Small intestine (tissue), 7 donors: ENCODE measurements around the gene ZBTB5. TPM values are rescaled to one million over a fixed set of nuclear protein-coding genes. Genes with fewer than 3 reads are reported as not detected.
A peak's percentile ranks its signal among the peaks of the same experiment; 100 is the strongest.
"Not testable (repeated sequence)": the region's sequence is repeated elsewhere in the genome, so short reads cannot be mapped to it uniquely, and the experiment has no call there.

Experiments
- DNase-seq, 2 donors: peaks; one replicate each; pipeline versions ENCODE4 v3.0.0 to v3.0.0-alpha.2; 2013
- FAIRE-seq: peaks from 2 replicates; lab custom pipeline; 2012; peaks lifted over from hg19 to GRCh38; lab: Jason Lieb, UNC
- H3K27ac ChIP-seq, 3 donors: one replicate each; pipeline ENCODE4 v1.5.1; 2013; ENCODE audit warnings: low read length in 2 of 3, mild to moderate bottlenecking in 2 of 3, control low read depth in 1 of 3, inconsistent platforms in 1 of 3, low read depth in 1 of 3, moderate library complexity in 1 of 3
- H3K27me3 ChIP-seq, 3 donors: one replicate each; pipeline ENCODE4 v1.6.1; 2013; ENCODE audit warnings: low read length in 3 of 3, inconsistent platforms in 1 of 3; ENCODE audit not compliant: control insufficient read depth in 3 of 3, insufficient read depth in 3 of 3
- H3K36me3 ChIP-seq, 3 donors: one replicate each; pipeline ENCODE4 v1.6.1; 2013; ENCODE audit warnings: low read length in 3 of 3, inconsistent platforms in 1 of 3, low read depth in 1 of 3, mild to moderate bottlenecking in 1 of 3, moderate library complexity in 1 of 3; ENCODE audit not compliant: control insufficient read depth in 3 of 3, insufficient read depth in 2 of 3
- H3K4me1 ChIP-seq, 3 donors: one replicate each; pipeline ENCODE4 v1.6.1; 2013; ENCODE audit warnings: low read length in 2 of 3, inconsistent platforms in 1 of 3, low read depth in 1 of 3, mild to moderate bottlenecking in 1 of 3, moderate library complexity in 1 of 3; ENCODE audit not compliant: control insufficient read depth in 3 of 3, insufficient read depth in 2 of 3
- H3K4me3 ChIP-seq, 3 donors: one replicate each; pipeline ENCODE4 v1.5.1; 2013; ENCODE audit warnings: low read length in 3 of 3, control low read depth in 1 of 3, inconsistent platforms in 1 of 3, low read depth in 1 of 3, mild to moderate bottlenecking in 1 of 3, moderate library complexity in 1 of 3
- H3K9me3 ChIP-seq, 2 donors: one replicate each; pipeline ENCODE4 v1.6.1; 2013; ENCODE audit warnings: low read depth in 1 of 2, low read length in 1 of 2; ENCODE audit not compliant: control insufficient read depth in 2 of 2, insufficient read depth in 1 of 2
- WGBS, 3 donors: extraction: QIAGEN DNeasy Blood & Tissue Kit; methylation state at CpG; one replicate each; pipeline ENCODE4 v1.1.7; 2013; 5-methylcytosine and 5-hydroxymethylcytosine counted together
- polyA plus RNA-seq, 4 donors: library from polyadenylated mRNA; stranded (reverse) in 3 of 4; unstranded in 1 of 4; fragments of 200-250 nt in 3 of 4; fragments of 120-200 nt in 1 of 4; gene quantifications; one replicate each; pipeline versions ENCODE4 v1.2.1 to v1.2.3, GENCODE V29; 2013
- donor health status: healthy with polysubstance abuse.
- donor health status: control.
- donor health status: control.
- donor health status: Bipolar disorder and iron deficiency.
- donor health status: healthy.

The ZBTB5 gene
- polyA plus RNA-seq, 4 donors = 5.8 to 15.8 (median 6.9) TPM

- no peaks in the 10 kb centered on the region for H3K27me3 ChIP-seq
- FAIRE-seq (no peak), DNase-seq (no peak)
- peaks cover 4 to 92% (median 22%) of the 10 kb centered on the region in 3 donors for H3K36me3 ChIP-seq
- H3K27ac ChIP-seq = no peak overlapping the region
- WGBS, 3 donors = 88 to 94% (median 91%) methylated on average over 17 of the region's 17 CpGs
- H3K4me3 ChIP-seq = no peak overlapping the region
- H3K4me1 ChIP-seq = peaks cover 0 to 15% (median 3%) of the 10 kb centered on the region in 3 donors
- H3K9me3 ChIP-seq = no peaks in the 10 kb centered on the region
These were observed 35.6 kb downstream of the ZBTB5 start for GRCh38 chr9:37429441-37430285.

GRCh38 chr9:37428345-37428744, 36.9 kb downstream of the ZBTB5 start:
- H3K4me3 ChIP-seq = no peak overlapping the region
- peaks cover 4 to 88% (median 12%) of the 10 kb centered on the region in 3 donors for H3K36me3 ChIP-seq
- no peak for FAIRE-seq
- DNase-seq = no peak
- no peak overlapping the region for H3K27ac ChIP-seq
- H3K27me3 ChIP-seq = no peaks in the 10 kb centered on the region
- WGBS, 3 donors = 94 to 98% (median 95%) methylated on average over 14 of the region's 14 CpGs
- H3K4me1 ChIP-seq = peaks cover 3 to 27% (median 10%) of the 10 kb centered on the region in 3 donors
- no peaks in the 10 kb centered on the region for H3K9me3 ChIP-seq

- H3K9me3 ChIP-seq = no peaks in the 10 kb centered on the region
- FAIRE-seq (no peak), DNase-seq (no peak)
- no peaks in the 10 kb centered on the region for H3K27me3 ChIP-seq
- 91 to 93% (median 92%) methylated on average over 6 of the region's 6 CpGs for WGBS, 3 donors
- H3K4me1 ChIP-seq = peaks cover 3 to 34% (median 12%) of the 10 kb centered on the region in 3 donors
- H3K4me3 ChIP-seq = no peak overlapping the region
- H3K36me3 ChIP-seq = peaks cover 4 to 75% (median 12%) of the 10 kb centered on the region in 3 donors
- no peak overlapping the region for H3K27ac ChIP-seq
These were observed 38.4 kb downstream of the ZBTB5 start for GRCh38 chr9:37426846-37427245.

GRCh38 chr9:37426431-37426830, 38.8 kb downstream of the ZBTB5 start:
- not testable (repeated sequence) for H3K4me3 ChIP-seq, H3K27me3 ChIP-seq, DNase-seq, H3K9me3 ChIP-seq, FAIRE-seq, H3K27ac ChIP-seq
- 93 to 95% (median 94%) methylated on average over 15 of the region's 15 CpGs for WGBS, 3 donors
- H3K36me3 ChIP-seq = peaks cover 4 to 72% (median 12%) of the 10 kb centered on the region in 3 donors
- H3K4me1 ChIP-seq = peaks cover 3 to 36% (median 13%) of the 10 kb centered on the region in 3 donors

DNA sequence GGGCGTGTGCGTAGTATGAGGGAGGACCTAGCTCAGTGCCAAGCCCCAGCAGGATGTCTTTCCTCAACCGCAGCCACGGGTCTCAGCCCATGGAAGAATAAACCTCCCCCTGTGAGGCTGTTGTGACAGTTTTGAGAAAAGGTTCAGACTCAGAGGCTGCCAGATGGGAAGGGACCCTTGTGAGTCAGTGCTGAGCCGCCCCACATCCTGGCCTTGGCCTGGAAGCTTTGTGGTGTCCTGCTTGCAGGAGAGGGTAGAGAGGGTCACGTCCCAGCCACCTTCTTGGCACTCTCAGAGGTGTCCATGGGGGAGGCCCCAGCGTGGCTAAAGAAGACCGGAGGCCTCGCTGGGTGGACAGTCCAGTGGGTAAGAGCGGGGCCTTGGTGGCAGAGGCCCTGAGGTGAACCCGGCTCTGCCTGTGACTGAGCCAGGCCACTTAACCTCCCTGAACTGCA, 39.9 kb downstream of the ZBTB5 start:
- H3K9me3 ChIP-seq = no peaks in the 10 kb centered on the region
- H3K4me3 ChIP-seq = peak overlapping the region in 1 of 3 donors; percentile 18
- H3K4me1 ChIP-seq = peaks cover 3 to 28% (median 13%) of the 10 kb centered on the region in 3 donors
- no peak for DNase-seq
- H3K27me3 ChIP-seq = no peaks in the 10 kb centered on the region
- 70 to 77% (median 74%) methylated on average over 11 of the region's 11 CpGs for WGBS, 3 donors
- H3K27ac ChIP-seq = no peak overlapping the region
- FAIRE-seq = no peak
- peaks cover 4 to 61% (median 12%) of the 10 kb centered on the region in 3 donors for H3K36me3 ChIP-seq

DNA sequence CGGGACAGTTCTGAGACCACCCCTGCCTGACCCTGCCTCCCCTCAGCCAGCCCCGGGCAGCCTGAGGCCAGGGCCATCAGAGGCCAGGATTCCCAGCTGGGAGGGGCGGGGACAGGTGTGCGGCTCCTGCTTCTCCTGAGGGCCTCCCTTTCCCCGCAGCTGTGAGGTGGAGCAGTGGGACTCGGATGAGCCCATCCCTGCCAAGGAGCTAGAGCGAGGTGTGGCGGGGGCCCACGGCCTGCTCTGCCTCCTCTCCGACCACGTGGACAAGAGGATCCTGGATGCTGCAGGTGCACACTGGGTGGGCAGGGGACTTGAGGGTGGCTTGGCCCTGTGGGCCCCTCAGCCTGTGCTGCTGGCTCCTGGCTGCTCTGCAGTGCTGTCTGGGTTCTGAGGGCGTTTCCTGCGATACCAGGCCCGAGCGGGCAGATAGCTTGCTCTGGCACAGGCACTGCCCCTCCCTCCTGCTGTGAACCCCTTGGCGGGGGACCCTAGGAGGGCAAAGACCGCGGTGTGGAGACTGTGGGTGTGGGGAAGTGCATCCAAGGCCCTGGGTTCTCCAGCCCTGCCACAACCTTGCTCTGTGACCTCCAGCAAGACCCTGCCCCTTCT, 40.5 kb downstream of the ZBTB5 start:
- no peak overlapping the region for H3K27ac ChIP-seq
- WGBS, 3 donors = 31 to 68% (median 38%) methylated on average over 17 to 18 of the region's 18 CpGs
- peaks cover 4 to 56% (median 12%) of the 10 kb centered on the region in 3 donors for H3K36me3 ChIP-seq
- H3K27me3 ChIP-seq = no peaks in the 10 kb centered on the region
- peak overlapping the region in 1 of 3 donors; percentile 18 for H3K4me3 ChIP-seq
- peaks cover 3 to 27% (median 13%) of the 10 kb centered on the region in 3 donors for H3K4me1 ChIP-seq
- H3K9me3 ChIP-seq = no peaks in the 10 kb centered on the region
- DNase-seq (peak in 1 of 2 donors; percentile 47), FAIRE-seq (no peak)

DNA sequence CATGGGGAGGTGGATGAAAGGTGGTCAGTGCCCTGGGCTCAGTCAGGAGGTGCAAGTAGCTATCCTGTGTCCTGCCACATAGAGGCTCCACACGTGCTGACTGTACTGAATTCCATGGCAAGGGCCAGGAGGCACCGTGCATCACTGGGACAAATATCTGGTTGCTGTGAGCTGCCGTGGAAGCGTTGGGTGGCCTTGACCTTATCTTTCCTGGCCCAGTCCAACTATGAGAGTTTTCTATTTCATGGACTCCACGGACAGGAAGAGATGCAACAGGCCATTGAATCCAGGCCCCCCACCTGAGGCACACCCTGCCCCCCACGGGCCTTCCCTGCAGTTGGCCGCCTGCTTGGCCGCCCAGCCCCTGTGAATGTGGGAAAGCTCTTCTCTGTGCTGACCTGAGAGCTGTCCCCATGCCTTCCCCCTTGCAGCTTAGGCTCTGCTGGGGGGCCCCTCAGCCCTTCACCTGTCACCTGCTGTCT, 41.0 kb downstream of the ZBTB5 start:
- WGBS, 3 donors = 44 to 66% (median 57%) methylated on average over 8 of the region's 8 CpGs
- peaks cover 3 to 27% (median 13%) of the 10 kb centered on the region in 3 donors for H3K4me1 ChIP-seq

GRCh38 chr9:37423508-37423907, 41.7 kb downstream of the ZBTB5 start:
- Histone ChIP-seq H3K27me3 (no peaks in the 10 kb centered on the region), H3K4me1 (peaks cover 3 to 27% (median 13%) of the 10 kb centered on the region in 3 donors), H3K36me3 (peaks cover 4 to 43% (median 10%) of the 10 kb centered on the region in 3 donors), H3K9me3 (no peaks in the 10 kb centered on the region), H3K27ac (no peak overlapping the region), H3K4me3 (peak overlapping the region in 2 of 3 donors; percentile 63 to 72)
- no peak for DNase-seq
- no peak for FAIRE-seq
- 49 to 55% (median 52%) methylated on average over 2 of the region's 2 CpGs for WGBS, 3 donors

More for the DNA sequence above, 41.0 kb downstream of the ZBTB5 start:
- Histone ChIP-seq H3K27ac (no peak overlapping the region), H3K9me3 (no peaks in the 10 kb centered on the region), H3K4me3 (peak overlapping the region in 1 of 3 donors; percentile 18), H3K36me3 (peaks cover 4 to 51% (median 10%) of the 10 kb centered on the region in 3 donors), H3K27me3 (no peaks in the 10 kb centered on the region)
- DNase-seq (no peak), FAIRE-seq (no peak)
